Mucosa of descending colon (tissue), 3 donors: ENCODE measurements around the gene AOPEP. TPM values are rescaled to one million over a fixed set of nuclear protein-coding genes. Genes with fewer than 3 reads are reported as not detected.

Experiments used
- ATAC-seq: fragments of 200-7000 bp; cut with Tn5 transposase; one replicate; pipeline ENCODE4 v1.9.1; 2020; ENCODE audit warnings: mild to moderate bottlenecking, moderate library complexity
- DNase-seq, 3 donors: peaks; one replicate each; pipeline ENCODE4 v3.0.0-alpha.2; 2020
- H3K36me3 ChIP-seq: fragments of 200-600 bp; one replicate; pipeline ENCODE4 v1.8.0; 2021; ENCODE audit warnings: low read depth, mild to moderate bottlenecking
- H3K4me1 ChIP-seq: fragments of 200-600 bp; one replicate; pipeline ENCODE4 v1.8.0; 2021; ENCODE audit warnings: low read depth, mild to moderate bottlenecking
- H3K4me3 ChIP-seq: fragments of 200-600 bp; one replicate; pipeline ENCODE4 v1.8.0; 2021; ENCODE audit warnings: mild to moderate bottlenecking
- H3K9me3 ChIP-seq: fragments of 200-600 bp; one replicate; pipeline ENCODE4 v1.8.0; 2021; ENCODE audit warnings: mild to moderate bottlenecking
- intact Hi-C, 2 donors: fragments of 100-400 bp; cut with DNase I in 1 of 2; cut with micrococcal nuclease in 1 of 2; formaldehyde crosslinking; loops; one replicate each; pipeline versions ENCODE4 v1.11.0 to v1.11.1; 2022; cut with DNase I, micrococcal nuclease
- total RNA-seq, 3 donors: library from RNA; stranded (reverse); fragmentation: NEBNext Ultra II Directional in 2 of 3; extraction: Animal tissue kit (Norgen Biotek cat#: 25700) in 2 of 3; gene quantifications; one replicate each; pipeline versions ENCODE4 v1.2.1 to v1.2.4, GENCODE V29; 2021 to 2023
- TF ChIP-seq, protein P1 (sequence below): fragments of 200-600 bp; IDR thresholded peaks from one replicate; pipeline ENCODE4 v1.8.0; 2022; ENCODE audit warnings: antibody characterized with exemption, mild to moderate bottlenecking
- donor health status: DM: no; HTN: no; CAD: no; lungs with moderate emphysema.
- donor health status: DM: no; HTN: no; CAD: no.
- donor health status: DM: no; HTN: yes; CAD: no.

AOPEP gene
- total RNA-seq, 3 donors from 2014 or later, result 47.5 to 102 (median 57.8) TPM

GRCh38 chr9:95115104-95115503 is 388.6 kb downstream of the AOPEP start:
- DNase-seq (no peak), ATAC-seq (no peak)
- Histone ChIP-seq H3K36me3 (peaks cover 5% of the 10 kb centered on the region), H3K4me3 (no peak overlapping the region), H3K9me3 (no peaks in the 10 kb centered on the region), H3K4me1 (no peaks in the 10 kb centered on the region)
- TF ChIP-seq, protein P1, sequence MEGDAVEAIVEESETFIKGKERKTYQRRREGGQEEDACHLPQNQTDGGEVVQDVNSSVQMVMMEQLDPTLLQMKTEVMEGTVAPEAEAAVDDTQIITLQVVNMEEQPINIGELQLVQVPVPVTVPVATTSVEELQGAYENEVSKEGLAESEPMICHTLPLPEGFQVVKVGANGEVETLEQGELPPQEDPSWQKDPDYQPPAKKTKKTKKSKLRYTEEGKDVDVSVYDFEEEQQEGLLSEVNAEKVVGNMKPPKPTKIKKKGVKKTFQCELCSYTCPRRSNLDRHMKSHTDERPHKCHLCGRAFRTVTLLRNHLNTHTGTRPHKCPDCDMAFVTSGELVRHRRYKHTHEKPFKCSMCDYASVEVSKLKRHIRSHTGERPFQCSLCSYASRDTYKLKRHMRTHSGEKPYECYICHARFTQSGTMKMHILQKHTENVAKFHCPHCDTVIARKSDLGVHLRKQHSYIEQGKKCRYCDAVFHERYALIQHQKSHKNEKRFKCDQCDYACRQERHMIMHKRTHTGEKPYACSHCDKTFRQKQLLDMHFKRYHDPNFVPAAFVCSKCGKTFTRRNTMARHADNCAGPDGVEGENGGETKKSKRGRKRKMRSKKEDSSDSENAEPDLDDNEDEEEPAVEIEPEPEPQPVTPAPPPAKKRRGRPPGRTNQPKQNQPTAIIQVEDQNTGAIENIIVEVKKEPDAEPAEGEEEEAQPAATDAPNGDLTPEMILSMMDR, result no peak
- intact Hi-C loops, result no loop called here

DNA sequence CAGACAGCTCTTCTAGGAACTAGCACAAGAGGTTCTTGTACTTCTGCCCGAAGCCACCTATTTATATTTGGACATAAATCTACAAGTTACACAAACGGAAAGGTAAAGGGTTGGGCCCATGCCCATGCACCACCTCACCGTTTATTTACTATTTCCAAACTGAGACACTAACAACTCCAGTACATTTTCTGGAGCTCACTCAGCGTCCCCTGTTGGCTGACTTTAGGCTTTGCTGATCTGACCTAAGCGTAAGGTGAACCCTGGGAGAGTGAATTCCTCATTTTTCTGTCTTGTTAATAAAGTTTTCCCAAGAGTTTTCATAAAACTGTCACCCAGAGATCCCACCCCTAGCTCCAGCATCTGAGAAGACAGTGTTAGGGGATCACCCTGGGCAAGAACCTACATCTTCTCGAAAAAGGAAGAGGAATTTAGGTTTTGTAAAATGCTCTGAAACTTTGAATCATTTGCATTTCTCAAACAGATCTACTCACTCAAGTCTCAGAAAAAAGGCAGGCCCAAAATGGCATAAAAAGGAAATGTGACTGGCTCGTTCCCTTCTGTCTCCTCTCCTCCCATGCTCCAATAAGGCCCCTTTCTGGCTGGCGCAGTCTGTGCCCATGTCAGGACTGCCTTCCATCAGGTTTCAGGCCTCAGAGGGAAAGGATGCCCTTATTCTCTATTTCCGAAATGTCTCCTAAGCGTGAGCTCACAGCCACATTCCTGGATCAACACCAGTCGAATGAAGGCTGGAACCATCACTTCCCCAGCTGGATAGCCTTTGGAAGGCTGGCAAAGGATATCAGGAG is 389.7 kb downstream of the AOPEP start:
- peak; percentile 79 for ATAC-seq
- TF ChIP-seq, protein P1, result peak; percentile 46
- peaks cover 5% of the 10 kb centered on the region for H3K36me3 ChIP-seq
- intact Hi-C loops, result no loop called here
- H3K4me1 ChIP-seq, result no peaks in the 10 kb centered on the region
- no peak overlapping the region for H3K4me3 ChIP-seq
- no peaks in the 10 kb centered on the region for H3K9me3 ChIP-seq
- DNase-seq, result peak in 1 of 3 donors; percentile 51

GRCh38 chr9:95116808-95117204 is 390.3 kb downstream of the AOPEP start:
- Histone ChIP-seq H3K4me1 (no peaks in the 10 kb centered on the region), H3K9me3 (no peaks in the 10 kb centered on the region), H3K36me3 (peaks cover 5% of the 10 kb centered on the region), H3K4me3 (no peak overlapping the region)
- ATAC-seq (no peak), DNase-seq (no peak)
- TF ChIP-seq, protein P1, result no peak
- intact Hi-C loops, result no loop called here

- intact Hi-C loops, result no loop called here
- DNase-seq, result no peak
Measured at GRCh38 chr9:95118596-95118995, 392.1 kb downstream of the AOPEP start.

DNA sequence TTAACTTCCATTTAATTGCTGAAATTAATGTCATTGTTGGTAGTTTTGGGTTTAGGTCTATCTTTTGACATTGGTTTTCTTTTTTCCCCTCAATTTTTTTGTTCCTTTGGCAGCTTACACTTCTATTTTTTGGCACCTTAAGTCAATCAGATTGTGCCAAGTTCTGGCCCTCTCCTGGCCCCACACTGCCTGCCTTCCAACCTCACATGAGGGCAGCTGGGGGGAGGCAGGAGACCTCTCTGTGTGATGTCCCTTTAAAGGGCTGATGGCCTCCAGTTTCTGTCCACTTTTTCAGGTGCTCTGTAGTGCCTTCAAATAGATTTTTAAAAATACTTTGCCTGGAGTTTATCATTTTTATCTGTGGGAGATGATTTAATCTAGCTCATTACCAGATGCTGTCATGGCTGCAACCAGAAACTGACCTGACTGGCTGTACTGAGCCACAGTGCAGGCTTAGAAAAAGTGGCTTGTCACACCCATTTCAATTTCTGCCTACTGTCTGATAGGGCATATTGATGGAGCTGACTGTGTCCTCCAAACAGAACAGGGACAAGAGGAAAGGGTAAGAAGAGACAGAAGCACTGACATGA is 394.4 kb downstream of the AOPEP start:
- no peaks in the 10 kb centered on the region for H3K36me3 ChIP-seq
- H3K9me3 ChIP-seq, result no peaks in the 10 kb centered on the region
- ATAC-seq (no peak), DNase-seq (no peak)
- TF ChIP-seq, protein P1, result no peak
- intact Hi-C loops, result loop anchor here in 1 of 2 donors (10.0 kb wide), 1 partner anchor 346 kb away; no protein-coding TSS in a partner anchor
- no peak overlapping the region for H3K4me3 ChIP-seq
- no peaks in the 10 kb centered on the region for H3K4me1 ChIP-seq

More at GRCh38 chr9:95118596-95118995, 392.1 kb downstream of the AOPEP start:
- Histone ChIP-seq H3K4me1 (no peaks in the 10 kb centered on the region), H3K9me3 (no peaks in the 10 kb centered on the region), H3K4me3 (no peak overlapping the region), H3K36me3 (no peaks in the 10 kb centered on the region)
- no peak for ATAC-seq
- TF ChIP-seq, protein P1, result no peak
